ENCODE measurements around the gene IRF6.

IRF6 gene

GRCh38 chr1:209749670-209750323 is 56.1 kb downstream of the IRF6 start:
- TF ChIP-seq OSR1 (CRISPR knock-in tag; IDR thresholded peaks at IDR 0.05) (no peak), ZC3H10 (CRISPR knock-in tag; IDR thresholded peaks at IDR 0.05) (no peak), CREB5 (CRISPR knock-in tag; IDR thresholded peaks at IDR 0.05; ENCODE audit: low read depth) (no peak), TOX (CRISPR knock-in tag; IDR thresholded peaks at IDR 0.05; ENCODE audit: borderline replicate concordance) (no peak), ZFP30 (CRISPR knock-in tag; IDR thresholded peaks at IDR 0.05) (no peak), RARB (CRISPR knock-in tag; IDR thresholded peaks at IDR 0.05) (no peak), TSHZ2 (CRISPR knock-in tag; IDR thresholded peaks at IDR 0.05) (no peak), ISL1 (CRISPR knock-in tag; IDR thresholded peaks at IDR 0.05) (no peak), CSRNP3 (CRISPR knock-in tag; IDR thresholded peaks at IDR 0.05) (no peak), CSDC2 (CRISPR knock-in tag; IDR thresholded peaks at IDR 0.05) (no peak), ZNF70 (CRISPR knock-in tag; IDR thresholded peaks at IDR 0.05) (no peak)
- no peak for ATAC-seq

GRCh38 chr1:209749205-209749604 is 56.7 kb downstream of the IRF6 start:
- no peak for ATAC-seq
- TF ChIP-seq TOX (CRISPR knock-in tag; IDR thresholded peaks at IDR 0.05; ENCODE audit: borderline replicate concordance) (no peak), BACH2 (CRISPR knock-in tag; IDR thresholded peaks at IDR 0.05; ENCODE audit: borderline replicate concordance) (no peak), ZNF70 (CRISPR knock-in tag; IDR thresholded peaks at IDR 0.05) (no peak), ZFP30 (CRISPR knock-in tag; IDR thresholded peaks at IDR 0.05) (no peak), ZC3H10 (CRISPR knock-in tag; IDR thresholded peaks at IDR 0.05) (no peak), RARB (CRISPR knock-in tag; IDR thresholded peaks at IDR 0.05) (no peak), GLIS3 (CRISPR knock-in tag; IDR thresholded peaks at IDR 0.05) (no peak), ESRRG (CRISPR knock-in tag; IDR thresholded peaks at IDR 0.05) (no peak), ISL1 (CRISPR knock-in tag; IDR thresholded peaks at IDR 0.05) (no peak), ARNTL (CRISPR knock-in tag; IDR thresholded peaks at IDR 0.05; ENCODE audit: borderline replicate concordance, low read depth) (no peak), CSRNP3 (CRISPR knock-in tag; IDR thresholded peaks at IDR 0.05) (no peak), TCF4 (CRISPR knock-in tag; IDR thresholded peaks at IDR 0.05; ENCODE audit: borderline replicate concordance) (no peak), ZFP3 (CRISPR knock-in tag; IDR thresholded peaks at IDR 0.05) (no peak), ZNF8 (CRISPR knock-in tag; IDR thresholded peaks at IDR 0.05) (no peak)

GRCh38 chr1:209748620-209749019 is 57.3 kb downstream of the IRF6 start:
- no peak for ATAC-seq
- TF ChIP-seq ZNF565 (CRISPR knock-in tag; conservative IDR thresholded peaks at IDR 0.05; ENCODE audit: low read depth) (no peak), GLIS3 (CRISPR knock-in tag; IDR thresholded peaks at IDR 0.05) (no peak), ZFP3 (CRISPR knock-in tag; IDR thresholded peaks at IDR 0.05) (no peak), SNAI2 (CRISPR knock-in tag; IDR thresholded peaks at IDR 0.05) (no peak), BACH2 (CRISPR knock-in tag; IDR thresholded peaks at IDR 0.05; ENCODE audit: borderline replicate concordance) (no peak), CSDC2 (CRISPR knock-in tag; IDR thresholded peaks at IDR 0.05) (no peak), TSHZ2 (CRISPR knock-in tag; IDR thresholded peaks at IDR 0.05) (no peak)

All from SK-N-SH treated with all-trans-retinoic acid at 6 μM for 48 hours (cell line).